NK-92 treated with Interleukin-12 subunit alpha and Interleukin-12 subunit beta, amount 100 ng/mL, for 24 hours (cell line): Measurements from ENCODE around the gene HECTD4.

Source experiments
- DNase-seq: peaks from one replicate; lab custom pipeline; 2025; lab: John Stamatoyannopoulos, UW

HECTD4 gene

GRCh38 chr12:112179341-112179740 lies 202.9 kb downstream of the HECTD4 start:
- DNase-seq, result no peak

- DNase-seq, result no peak
Measured at GRCh38 chr12:112178796-112179195, 203.4 kb downstream of the HECTD4 start.

GRCh38 chr12:112176321-112177010 lies 205.8 kb downstream of the HECTD4 start:
- DNase-seq, result no peak

GRCh38 chr12:112175361-112176155 lies 206.7 kb downstream of the HECTD4 start:
- DNase-seq, result no peak

- no peak for DNase-seq
Measured at GRCh38 chr12:112172556-112173324, 209.5 kb downstream of the HECTD4 start.

GRCh38 chr12:112170971-112171596 lies 211.1 kb downstream of the HECTD4 start:
- DNase-seq, result no peak

GRCh38 chr12:112170376-112170775 lies 211.9 kb downstream of the HECTD4 start:
- no peak for DNase-seq

- no peak for DNase-seq
Measured at GRCh38 chr12:112169966-112170365, 212.3 kb downstream of the HECTD4 start.

- DNase-seq, result no peak
Measured at GRCh38 chr12:112169161-112169872, 212.9 kb downstream of the HECTD4 start.

GRCh38 chr12:112168561-112168971 lies 213.7 kb downstream of the HECTD4 start:
- DNase-seq, result no peak

- DNase-seq, result no peak
Measured at GRCh38 chr12:112167718-112168525, 214.3 kb downstream of the HECTD4 start.

- no peak for DNase-seq
Measured at GRCh38 chr12:112167031-112167461, 215.2 kb downstream of the HECTD4 start.

- no peak for DNase-seq
Measured at GRCh38 chr12:112166051-112167015, 215.9 kb downstream of the HECTD4 start.

GRCh38 chr12:112165624-112166023 lies 216.6 kb downstream of the HECTD4 start:
- DNase-seq, result no peak

- DNase-seq, result no peak
Measured at GRCh38 chr12:112164011-112164660, 218.1 kb downstream of the HECTD4 start.

- no peak for DNase-seq
Measured at GRCh38 chr12:112163471-112163991, 218.7 kb downstream of the HECTD4 start.

GRCh38 chr12:112163056-112163455 lies 219.2 kb downstream of the HECTD4 start:
- no peak for DNase-seq

GRCh38 chr12:112162241-112162790 lies 219.9 kb downstream of the HECTD4 start:
- no peak for DNase-seq
